WTC11 (cell line): ENCODE results near the gene FAM20A.

Source experiments
- CTCF ChIP-seq: fragments of 200-600 bp; IDR thresholded peaks from 2 replicates; pipeline ENCODE4 v1.8.0; 2022; ENCODE audit warnings: antibody characterized with exemption
- E2F1 ChIP-seq: sonication (generic); formaldehyde crosslinking; IDR thresholded peaks from 2 replicates; pipeline ENCODE4 v1.8.0; 2022; ENCODE audit warnings: mild to moderate bottlenecking, missing genetic modification reagents
- JUN ChIP-seq: sonication (generic); formaldehyde crosslinking; IDR thresholded peaks from 2 replicates; pipeline ENCODE4 v1.8.0; 2023; ENCODE audit warnings: mild to moderate bottlenecking, missing genetic modification reagents
- KAT7 ChIP-seq: sonication (generic); formaldehyde crosslinking; IDR thresholded peaks from 2 replicates; pipeline ENCODE4 v1.8.1; 2023; ENCODE audit warnings: missing genetic modification reagents, mild to moderate bottlenecking, borderline replicate concordance
- PREB ChIP-seq: sonication (generic); formaldehyde crosslinking; IDR thresholded peaks from 2 replicates; pipeline ENCODE4 v1.8.1; 2022; ENCODE audit warnings: mild to moderate bottlenecking, missing genetic modification reagents, moderate library complexity, borderline replicate concordance
- USF1 ChIP-seq: sonication (generic); formaldehyde crosslinking; IDR thresholded peaks from 2 replicates; pipeline ENCODE4 v1.8.0; 2022; ENCODE audit warnings: mild to moderate bottlenecking, missing genetic modification reagents
- TF ChIP-seq, protein P1 (sequence below): sonication (generic); formaldehyde crosslinking; IDR thresholded peaks from 2 replicates; pipeline ENCODE4 v1.8.1; 2023; ENCODE audit warnings: mild to moderate bottlenecking, missing genetic modification reagents, moderate library complexity

GRCh38 chr17:68572138-68572842 lies 28.9 kb downstream of the FAM20A start:
- TF ChIP-seq USF1 (CRISPR knock-in tag): no peak
- no peak for TF ChIP-seq PREB (CRISPR knock-in tag)
- no peak for TF ChIP-seq CTCF
- TF ChIP-seq E2F1: no peak
- TF ChIP-seq, protein P1, sequence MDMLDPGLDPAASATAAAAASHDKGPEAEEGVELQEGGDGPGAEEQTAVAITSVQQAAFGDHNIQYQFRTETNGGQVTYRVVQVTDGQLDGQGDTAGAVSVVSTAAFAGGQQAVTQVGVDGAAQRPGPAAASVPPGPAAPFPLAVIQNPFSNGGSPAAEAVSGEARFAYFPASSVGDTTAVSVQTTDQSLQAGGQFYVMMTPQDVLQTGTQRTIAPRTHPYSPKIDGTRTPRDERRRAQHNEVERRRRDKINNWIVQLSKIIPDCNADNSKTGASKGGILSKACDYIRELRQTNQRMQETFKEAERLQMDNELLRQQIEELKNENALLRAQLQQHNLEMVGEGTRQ (CRISPR knock-in tag): no peak
- no peak for TF ChIP-seq JUN (CRISPR knock-in tag)
- no peak for TF ChIP-seq KAT7 (CRISPR knock-in tag)
